Astrocyte (in vitro differentiated cells and primary cell): Measurements from ENCODE around the gene ANKS1A. TPM values are rescaled to one million over a fixed set of nuclear protein-coding genes. Genes with fewer than 3 reads are reported as not detected.
A peak's percentile ranks its signal among the peaks of the same experiment; 100 is the strongest.

Experiments used
- DNase-seq: peaks from one replicate; pipeline ENCODE4 v3.0.0-alpha.2; 2010; ENCODE audit warnings: low read depth
- FAIRE-seq: peaks from 2 replicates; lab custom pipeline; 2011; peaks lifted over from hg19 to GRCh38; lab: Jason Lieb, UNC
- H2AFZ ChIP-seq: 2 replicates; pipeline ENCODE4 v1.6.0; 2012; ENCODE audit warnings: low read depth, low read length, inconsistent platforms
- H3K27ac ChIP-seq: 2 replicates; pipeline ENCODE4 v1.5.1; 2011; ENCODE audit warnings: low read depth, low read length, inconsistent platforms
- H3K27me3 ChIP-seq: 2 replicates; pipeline ENCODE4 v1.6.0; 2011; ENCODE audit warnings: low read length, inconsistent platforms; ENCODE audit not compliant: insufficient read depth
- H3K36me3 ChIP-seq: 2 replicates; pipeline ENCODE4 v1.5.1; 2011; ENCODE audit warnings: low read length, inconsistent platforms; ENCODE audit not compliant: insufficient read depth
- H3K4me1 ChIP-seq: 2 replicates; pipeline ENCODE4 v1.5.1; 2011; ENCODE audit warnings: low read length, inconsistent platforms; ENCODE audit not compliant: insufficient read depth
- H3K4me2 ChIP-seq: 2 replicates; pipeline ENCODE4 v1.6.0; 2012; ENCODE audit warnings: low read length, inconsistent platforms
- H3K4me3 ChIP-seq: 2 replicates; pipeline ENCODE4 v1.5.1; 2011; ENCODE audit warnings: low read depth, mild to moderate bottlenecking, low read length, inconsistent platforms; ENCODE audit not compliant: insufficient read depth
- H3K79me2 ChIP-seq: 2 replicates; pipeline ENCODE4 v1.6.0; 2012; ENCODE audit warnings: mild to moderate bottlenecking, low read length, inconsistent platforms; ENCODE audit not compliant: insufficient read depth
- H3K9ac ChIP-seq: 2 replicates; pipeline ENCODE4 v1.6.0; 2012; ENCODE audit warnings: mild to moderate bottlenecking, low read length, inconsistent platforms
- H3K9me3 ChIP-seq: 2 replicates; pipeline ENCODE4 v1.5.1; 2012; ENCODE audit warnings: low read depth, mild to moderate bottlenecking, low read length, inconsistent platforms; ENCODE audit not compliant: insufficient read depth
- H4K20me1 ChIP-seq: 2 replicates; pipeline ENCODE4 v1.6.0; 2012; ENCODE audit warnings: low read length, inconsistent platforms; ENCODE audit not compliant: insufficient read depth
- H3K27ac Mint-ChIP-seq: one replicate; pipeline ENCODE4 v1.8.0; 2021; ENCODE audit warnings: mild to moderate bottlenecking, mixed read lengths; ENCODE audit not compliant: unreplicated experiment
- H3K27me3 Mint-ChIP-seq: one replicate; pipeline ENCODE4 v1.8.0; 2021; ENCODE audit warnings: low read depth, mixed read lengths; ENCODE audit not compliant: unreplicated experiment
- H3K36me3 Mint-ChIP-seq: one replicate; pipeline ENCODE4 v1.8.0; 2021; ENCODE audit warnings: low read depth, mixed read lengths; ENCODE audit not compliant: unreplicated experiment
- H3K4me1 Mint-ChIP-seq: one replicate; pipeline ENCODE4 v1.8.0; 2021; ENCODE audit warnings: low read depth, mixed read lengths; ENCODE audit not compliant: unreplicated experiment
- H3K4me3 Mint-ChIP-seq: one replicate; pipeline ENCODE4 v1.8.0; 2021; ENCODE audit warnings: mild to moderate bottlenecking, moderate library complexity, mixed read lengths; ENCODE audit not compliant: unreplicated experiment
- H3K9me3 Mint-ChIP-seq: one replicate; pipeline ENCODE4 v1.8.0; 2021; ENCODE audit warnings: mild to moderate bottlenecking, mixed read lengths; ENCODE audit not compliant: unreplicated experiment
- EZH2 ChIP-seq: IDR thresholded peaks from 2 replicates; pipeline ENCODE4 v1.6.1; 2012; ENCODE audit warnings: mild to moderate bottlenecking, low read length, inconsistent platforms; ENCODE audit not compliant: insufficient read depth
- total RNA-seq: library from RNA; stranded (reverse); gene quantifications from 2 replicates; pipeline ENCODE4 v1.2.1, GENCODE V29; 2021
- TF ChIP-seq, protein P1 (sequence below): IDR thresholded peaks from 2 replicates; pipeline ENCODE4 v1.5.1; 2011; ENCODE audit warnings: low read depth, mild to moderate bottlenecking, inconsistent platforms, low read length, moderate library complexity; ENCODE audit not compliant: insufficient read depth

ANKS1A gene
- total RNA-seq, 1 donor from 2014 or later: 18.0 TPM

DNA sequence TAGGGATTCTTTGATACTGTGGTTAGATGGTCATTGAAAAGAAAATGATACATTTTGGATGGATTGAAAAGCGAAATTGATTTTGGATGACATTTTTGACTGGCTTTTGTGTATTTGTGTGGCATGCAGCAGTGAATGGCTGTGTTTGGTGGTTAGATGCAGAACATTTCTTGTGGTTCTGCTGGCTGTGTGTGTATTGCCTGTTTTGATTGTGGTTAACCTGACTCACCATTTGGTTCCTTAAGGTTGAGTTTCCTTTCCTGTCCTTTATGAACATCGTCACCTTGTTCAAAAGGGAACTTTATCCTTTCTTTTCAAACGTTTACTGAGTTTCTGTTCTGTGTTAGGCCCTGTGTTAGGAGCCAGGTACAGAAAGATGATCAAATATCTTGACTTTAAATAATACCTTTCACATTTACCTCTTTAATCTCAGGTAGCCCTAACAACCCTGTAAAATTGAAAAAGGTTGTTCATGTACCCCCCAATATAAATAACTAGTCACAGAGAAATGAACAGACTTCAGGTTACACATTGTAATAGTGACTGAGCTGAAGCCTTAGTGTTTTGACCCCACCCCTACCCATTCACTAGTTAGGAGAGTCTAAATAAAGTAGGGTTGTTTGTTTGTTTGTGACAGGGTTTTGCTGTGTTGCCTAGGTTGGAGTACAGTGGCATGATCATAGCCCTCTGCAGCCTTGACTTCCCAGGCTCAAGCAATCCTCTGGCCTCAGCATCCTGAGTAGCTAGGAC, 23.8 kb downstream of the ANKS1A start:
- H3K9ac ChIP-seq: no peak overlapping the region
- H3K27me3 ChIP-seq: peaks cover 26% of the 10 kb centered on the region
- no peak for TF ChIP-seq EZH2
- TF ChIP-seq, protein P1, sequence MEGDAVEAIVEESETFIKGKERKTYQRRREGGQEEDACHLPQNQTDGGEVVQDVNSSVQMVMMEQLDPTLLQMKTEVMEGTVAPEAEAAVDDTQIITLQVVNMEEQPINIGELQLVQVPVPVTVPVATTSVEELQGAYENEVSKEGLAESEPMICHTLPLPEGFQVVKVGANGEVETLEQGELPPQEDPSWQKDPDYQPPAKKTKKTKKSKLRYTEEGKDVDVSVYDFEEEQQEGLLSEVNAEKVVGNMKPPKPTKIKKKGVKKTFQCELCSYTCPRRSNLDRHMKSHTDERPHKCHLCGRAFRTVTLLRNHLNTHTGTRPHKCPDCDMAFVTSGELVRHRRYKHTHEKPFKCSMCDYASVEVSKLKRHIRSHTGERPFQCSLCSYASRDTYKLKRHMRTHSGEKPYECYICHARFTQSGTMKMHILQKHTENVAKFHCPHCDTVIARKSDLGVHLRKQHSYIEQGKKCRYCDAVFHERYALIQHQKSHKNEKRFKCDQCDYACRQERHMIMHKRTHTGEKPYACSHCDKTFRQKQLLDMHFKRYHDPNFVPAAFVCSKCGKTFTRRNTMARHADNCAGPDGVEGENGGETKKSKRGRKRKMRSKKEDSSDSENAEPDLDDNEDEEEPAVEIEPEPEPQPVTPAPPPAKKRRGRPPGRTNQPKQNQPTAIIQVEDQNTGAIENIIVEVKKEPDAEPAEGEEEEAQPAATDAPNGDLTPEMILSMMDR: no peak
- peak; percentile 66 for FAIRE-seq
- H3K27me3 Mint-ChIP-seq: peaks cover 20% of the 10 kb centered on the region
- DNase-seq: peak; percentile 87
- peaks cover 11% of the 10 kb centered on the region for H3K4me1 Mint-ChIP-seq
- peak overlapping the region; percentile 11 for H3K4me3 Mint-ChIP-seq
- no peaks in the 10 kb centered on the region for H3K9me3 Mint-ChIP-seq
- no peaks in the 10 kb centered on the region for H3K36me3 Mint-ChIP-seq
- no peaks in the 10 kb centered on the region for H3K9me3 ChIP-seq
- no peak overlapping the region for H3K4me3 ChIP-seq
- no peak overlapping the region for H2AFZ ChIP-seq
- H3K36me3 ChIP-seq: no peaks in the 10 kb centered on the region
- no peak overlapping the region for H3K27ac ChIP-seq
- H3K27ac Mint-ChIP-seq: peak overlapping the region; percentile 14
- H3K4me1 ChIP-seq: peaks cover 16% of the 10 kb centered on the region
- peaks cover 94% of the 10 kb centered on the region for H4K20me1 ChIP-seq
- H3K4me2 ChIP-seq: peak overlapping the region; percentile 55
- peaks cover 14% of the 10 kb centered on the region for H3K79me2 ChIP-seq

DNA sequence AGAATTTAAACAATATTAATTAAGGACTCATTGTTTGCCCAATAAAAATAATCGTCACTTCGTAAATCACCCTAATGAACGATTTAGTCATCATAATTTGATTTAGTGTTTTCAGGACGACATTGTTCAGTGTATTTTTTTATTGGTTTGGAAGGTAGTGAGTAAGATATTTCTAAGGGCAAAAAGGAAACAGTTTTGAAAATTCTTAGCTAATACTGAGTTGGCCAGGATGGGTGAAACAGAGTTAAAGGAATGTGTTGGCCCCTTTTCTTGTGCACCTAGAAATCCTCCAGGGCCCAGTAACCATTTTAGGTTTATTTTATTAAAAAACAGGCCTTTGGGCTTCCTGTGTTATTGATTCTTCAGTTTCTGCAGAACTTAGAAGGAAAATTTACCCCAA, 25.3 kb downstream of the ANKS1A start:
- Mint-ChIP-seq H3K27me3 (peaks cover 18% of the 10 kb centered on the region), H3K4me1 (peaks cover 12% of the 10 kb centered on the region), H3K36me3 (peaks cover 5% of the 10 kb centered on the region), H3K27ac (no peak overlapping the region), H3K9me3 (no peaks in the 10 kb centered on the region), H3K4me3 (no peak overlapping the region)
- no peak for DNase-seq
- Histone ChIP-seq H4K20me1 (peaks cover 91% of the 10 kb centered on the region), H3K27me3 (peaks cover 22% of the 10 kb centered on the region), H2AFZ (no peak overlapping the region), H3K9ac (no peak overlapping the region), H3K4me1 (peaks cover 17% of the 10 kb centered on the region), H3K27ac (no peak overlapping the region), H3K79me2 (peaks cover 11% of the 10 kb centered on the region), H3K4me2 (peak overlapping the region; percentile 20), H3K36me3 (no peaks in the 10 kb centered on the region), H3K4me3 (no peak overlapping the region), H3K9me3 (no peaks in the 10 kb centered on the region)
- FAIRE-seq: no peak
- TF ChIP-seq, protein P1: no peak
- no peak for TF ChIP-seq EZH2

DNA sequence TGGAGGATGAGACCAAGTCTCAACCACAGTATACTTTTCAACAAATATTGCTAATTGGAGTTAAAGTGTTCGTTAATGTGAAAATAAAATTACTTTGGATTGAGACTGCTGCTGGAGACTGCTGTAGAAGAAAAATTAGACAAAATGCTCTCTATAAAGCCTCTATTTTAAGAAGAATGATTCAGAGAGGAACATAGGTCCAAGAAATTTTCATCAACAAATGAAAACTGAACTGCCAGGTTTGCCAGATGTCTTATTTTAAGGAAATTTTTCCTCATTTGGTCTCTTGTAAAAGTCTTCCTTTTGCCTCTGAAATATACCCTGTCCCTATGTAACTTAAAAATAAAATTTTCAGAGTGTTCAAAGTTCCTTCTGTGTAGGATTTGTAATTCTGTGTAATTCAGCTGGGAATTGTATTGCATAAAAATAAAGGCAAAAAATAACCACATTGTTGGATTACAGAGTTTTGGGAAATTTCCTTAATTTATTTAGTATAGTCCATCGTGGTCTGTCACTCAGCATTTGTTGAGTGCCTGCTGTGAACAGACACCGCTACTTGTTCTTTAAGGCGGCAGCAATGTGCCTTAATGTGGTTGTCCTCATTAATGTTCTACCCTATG, 27.4 kb downstream of the ANKS1A start:
- peaks cover 11% of the 10 kb centered on the region for H3K79me2 ChIP-seq
- Mint-ChIP-seq H3K4me1 (peaks cover 12% of the 10 kb centered on the region), H3K27ac (no peak overlapping the region), H3K9me3 (no peaks in the 10 kb centered on the region), H3K4me3 (no peak overlapping the region), H3K36me3 (peaks cover 5% of the 10 kb centered on the region), H3K27me3 (peaks cover 4% of the 10 kb centered on the region)
- peaks cover 91% of the 10 kb centered on the region for H4K20me1 ChIP-seq
- TF ChIP-seq, protein P1: no peak
- TF ChIP-seq EZH2: no peak
- H3K4me2 ChIP-seq: no peak overlapping the region
- no peak overlapping the region for H3K27ac ChIP-seq
- peaks cover 21% of the 10 kb centered on the region for H3K4me1 ChIP-seq
- H2AFZ ChIP-seq: no peak overlapping the region
- no peak overlapping the region for H3K9ac ChIP-seq
- H3K9me3 ChIP-seq: no peaks in the 10 kb centered on the region
- FAIRE-seq (no peak), DNase-seq (no peak)
- no peaks in the 10 kb centered on the region for H3K36me3 ChIP-seq
- H3K27me3 ChIP-seq: peaks cover 5% of the 10 kb centered on the region
- no peak overlapping the region for H3K4me3 ChIP-seq
